DMS 273 treated with DMSO at 0.1 percent for 48 hours (cell line): ENCODE results near the gene TEC.
"Not testable (repeated sequence)": the region's sequence is repeated elsewhere in the genome, so short reads cannot be mapped to it uniquely, and the experiment has no call there.

Experiments
- DNase-seq: peaks from one replicate; lab custom pipeline; 2025; lab: John Stamatoyannopoulos, UW

The TEC gene

DNA sequence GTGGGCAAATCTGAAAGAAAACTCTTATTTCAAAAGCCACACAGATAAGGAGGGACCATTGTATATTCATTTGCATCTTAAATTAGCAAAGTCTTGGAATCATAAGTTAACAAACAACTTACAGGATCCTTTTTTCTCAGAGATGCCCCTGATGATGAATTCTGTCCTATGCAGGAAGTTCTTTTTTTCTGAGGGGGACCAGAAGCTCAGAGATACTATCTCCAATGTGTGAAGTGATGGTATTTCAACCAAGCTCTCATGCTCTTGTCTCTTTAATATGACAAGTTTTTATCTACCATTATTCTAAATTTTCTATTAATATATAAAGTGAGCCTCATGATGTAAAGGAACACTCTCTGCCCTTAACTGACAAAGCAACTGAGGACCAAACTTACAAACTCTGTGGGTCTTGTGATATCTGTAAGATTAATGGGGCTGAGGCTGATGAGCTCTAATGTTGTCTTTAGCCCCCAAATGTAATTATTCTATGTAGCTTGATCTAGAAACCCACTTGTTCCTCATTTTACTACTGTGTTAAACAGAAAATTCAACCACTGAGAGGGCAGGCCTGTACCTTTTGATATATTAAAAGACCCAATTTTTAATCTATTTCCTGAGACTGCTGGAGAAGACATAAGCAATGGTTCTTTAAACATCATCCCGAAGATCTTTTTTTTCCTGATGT, 27.0 kb downstream of the TEC start:
- no peak for DNase-seq

DNA sequence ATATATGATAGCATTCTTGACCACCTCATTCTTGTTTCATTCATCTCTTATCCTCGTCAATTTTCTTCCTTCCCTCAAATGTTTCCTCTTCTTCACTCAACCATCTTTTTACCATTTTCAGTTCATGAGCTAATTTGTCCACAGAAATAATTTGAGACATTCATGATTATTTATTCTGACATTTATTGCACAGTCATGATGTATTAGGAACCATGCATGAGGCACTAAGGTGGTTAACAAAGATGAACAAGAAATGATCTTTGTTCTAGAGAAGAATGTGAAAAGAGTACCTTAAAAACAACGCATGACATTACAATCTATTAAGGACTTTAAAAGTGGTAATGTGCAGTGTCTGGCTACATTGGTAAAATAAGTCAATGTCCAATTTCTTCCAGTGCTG, 27.9 kb downstream of the TEC start:
- DNase-seq, result no peak

DNA sequence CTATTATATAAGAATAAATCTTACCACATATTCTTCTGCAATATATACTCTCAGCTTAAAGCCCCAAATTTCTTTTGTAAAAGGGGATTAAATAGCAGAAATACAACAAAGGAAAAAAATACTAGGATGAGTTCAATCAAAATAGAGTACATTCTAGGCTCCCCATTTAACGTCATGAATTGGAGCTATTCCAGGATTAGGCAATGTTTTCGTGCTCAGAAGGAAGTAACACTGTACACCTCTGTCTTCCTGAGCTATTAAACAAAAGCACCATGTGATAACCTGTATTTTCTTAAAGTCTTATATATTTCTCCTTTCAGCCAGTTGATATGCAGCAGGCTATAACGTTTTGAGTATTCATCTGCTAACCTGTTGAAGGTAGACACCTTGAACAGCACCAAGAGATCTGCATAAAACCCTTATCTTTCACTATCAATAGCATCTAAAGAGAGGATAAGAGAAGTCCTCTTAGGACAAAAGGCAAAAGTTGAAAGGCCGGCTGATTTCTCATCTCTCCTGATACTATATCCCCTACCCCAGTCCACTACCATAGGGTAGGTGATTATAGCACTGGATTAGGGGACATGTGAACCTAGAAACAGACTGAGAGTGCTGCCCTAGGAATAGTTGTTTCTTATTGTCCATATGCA, 31.5 kb downstream of the TEC start:
- DNase-seq, result no peak

DNA sequence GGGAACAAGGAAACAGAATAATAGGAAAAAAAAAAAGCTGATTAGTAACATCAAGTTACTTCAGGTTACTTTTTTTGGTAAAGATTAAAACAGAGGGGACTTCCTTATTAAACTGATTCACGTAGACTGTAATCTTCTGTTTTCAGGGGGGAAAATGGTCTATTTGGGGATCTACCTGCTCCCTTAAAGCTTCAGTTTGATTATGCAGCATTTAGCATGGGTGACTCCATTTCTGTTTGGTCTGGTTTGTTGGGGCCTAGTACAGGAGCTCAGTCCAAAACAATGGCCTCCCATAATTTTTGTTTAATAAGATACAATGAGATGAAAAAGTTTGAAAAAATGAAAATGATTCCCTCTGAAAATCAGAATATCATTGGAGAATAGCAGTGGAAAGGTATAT, 34.6 kb downstream of the TEC start:
- no peak for DNase-seq

DNA sequence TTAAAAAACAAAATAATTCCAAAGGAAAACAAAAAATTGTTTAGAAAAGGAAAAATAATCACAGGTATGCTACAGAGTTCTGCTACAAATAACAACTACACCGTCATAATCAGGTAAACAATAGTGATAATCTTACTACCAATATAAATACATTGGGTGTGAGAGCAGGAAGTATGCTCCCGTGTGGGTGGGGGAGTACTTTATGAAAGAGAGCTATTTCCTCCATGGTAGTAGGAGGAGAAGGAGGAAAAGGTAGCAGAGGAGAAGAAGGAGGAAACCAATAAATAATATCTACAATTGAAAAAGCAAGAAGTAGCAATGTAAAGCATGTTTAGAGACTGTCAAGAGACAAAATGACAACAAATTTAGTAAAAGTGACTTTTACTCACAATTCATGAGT, 35.1 kb downstream of the TEC start:
- no peak for DNase-seq

DNA sequence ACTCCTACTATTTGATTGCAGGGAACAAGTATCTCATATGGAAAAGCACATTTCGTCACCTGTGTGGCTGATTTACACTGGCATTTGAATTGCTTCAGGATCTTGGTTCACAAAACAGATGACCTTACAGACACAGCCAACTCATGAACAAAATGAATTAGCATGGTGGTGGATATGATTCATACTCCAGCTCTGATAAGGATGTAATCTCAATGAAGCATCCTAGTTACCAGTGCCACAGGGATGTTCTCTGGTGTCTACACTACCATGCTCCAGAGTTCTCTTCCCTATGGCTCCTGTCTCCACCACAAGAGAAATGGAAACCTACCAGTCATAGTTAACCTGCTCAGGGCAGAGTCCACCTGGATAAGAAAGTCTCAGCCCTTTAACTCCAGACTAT, 40.7 kb downstream of the TEC start:
- no peak for DNase-seq

DNA sequence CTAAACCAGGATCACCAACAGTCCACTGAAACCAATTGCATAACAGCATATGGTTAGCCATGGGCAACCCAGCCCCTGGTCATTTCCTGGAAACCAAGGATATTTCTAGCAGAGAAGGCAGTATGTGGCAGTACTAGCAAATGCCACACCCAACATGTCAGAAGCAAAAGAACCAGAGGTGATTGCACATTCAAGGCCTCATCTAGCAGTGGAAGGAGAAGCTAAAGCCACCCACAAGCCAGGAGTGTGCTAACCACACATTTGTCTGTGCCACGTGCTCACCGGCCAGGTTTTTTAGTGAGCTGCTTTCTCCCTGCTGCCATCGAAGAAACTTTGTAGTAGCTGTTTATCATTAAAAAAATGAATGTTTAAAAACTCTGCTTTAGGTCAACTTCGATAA, 42.0 kb downstream of the TEC start:
- no peak for DNase-seq

DNA sequence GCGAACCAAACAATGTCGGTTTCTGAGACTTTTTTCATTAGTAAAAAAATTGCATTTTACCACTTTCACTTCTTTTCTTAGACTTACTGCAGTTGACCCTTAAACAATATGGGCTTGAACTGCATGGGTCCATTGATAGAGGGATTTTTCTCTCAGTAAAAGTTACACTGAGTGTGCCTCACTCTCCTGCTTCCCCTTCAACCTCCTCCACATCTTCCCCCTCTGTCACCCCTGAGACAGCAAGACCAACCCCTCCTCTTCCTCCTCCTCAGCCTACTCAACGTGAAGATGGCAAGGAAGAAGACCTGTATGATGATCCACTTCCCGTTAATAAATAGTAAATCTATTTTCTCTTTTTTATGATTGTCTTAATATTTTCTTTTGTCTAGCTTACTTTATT, 43.4 kb downstream of the TEC start:
- DNase-seq, result no peak

DNA sequence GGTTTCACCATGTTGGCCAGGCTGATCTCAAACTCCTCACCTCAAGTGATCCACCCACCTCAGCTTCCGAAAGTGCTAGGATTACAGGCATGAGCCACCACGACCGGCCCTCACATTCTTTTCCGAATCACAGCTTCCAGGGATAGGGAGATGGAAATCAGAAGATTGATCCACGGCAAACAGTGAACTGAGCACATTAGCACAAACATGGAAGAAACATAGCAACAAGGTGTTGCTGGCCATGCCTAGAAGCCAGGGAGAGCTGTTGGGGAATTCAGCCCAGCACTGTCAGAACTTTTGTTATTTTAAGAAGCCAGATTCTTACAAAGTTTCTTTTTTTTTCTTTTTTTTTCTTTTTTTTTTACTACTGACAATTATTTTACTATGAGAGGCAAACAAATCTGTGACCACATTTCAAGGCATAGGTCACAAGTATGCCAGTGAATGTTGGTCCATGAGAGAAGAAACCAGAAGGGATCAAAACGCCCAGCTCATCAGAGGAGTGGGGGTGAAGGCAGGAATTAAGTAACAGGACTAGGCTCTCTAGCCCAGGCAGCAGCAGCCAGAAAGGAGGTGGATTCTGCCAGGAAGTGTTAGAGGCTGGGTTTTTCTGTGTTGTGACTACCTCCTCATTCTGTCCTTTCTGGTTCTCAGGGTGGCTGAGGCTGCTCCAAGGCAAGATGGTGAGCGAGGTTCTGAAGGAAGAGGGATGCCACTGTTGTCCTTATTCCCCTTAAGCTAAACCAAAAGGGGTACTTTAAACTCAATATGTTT, 44.1 kb downstream of the TEC start:
- no peak for DNase-seq

DNA sequence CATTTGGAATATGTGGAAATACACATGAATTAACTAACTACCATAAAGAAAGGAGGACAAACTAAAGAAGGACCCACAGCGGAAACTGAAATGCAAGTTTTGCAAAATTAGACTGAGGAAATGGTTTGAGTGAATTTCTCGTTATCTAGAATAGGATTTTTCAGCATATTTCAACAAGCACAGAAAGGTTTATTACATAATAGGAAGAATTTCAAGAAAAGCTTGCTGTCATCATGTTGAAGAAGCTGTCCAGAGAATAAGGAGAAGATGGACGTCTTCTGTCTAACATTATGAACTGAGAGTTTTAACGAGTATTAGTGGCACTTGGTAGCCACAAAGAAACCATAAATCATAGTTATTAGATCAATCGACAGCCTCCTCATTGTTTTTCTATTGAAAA, 45.0 kb downstream of the TEC start:
- DNase-seq, result no peak

DNA sequence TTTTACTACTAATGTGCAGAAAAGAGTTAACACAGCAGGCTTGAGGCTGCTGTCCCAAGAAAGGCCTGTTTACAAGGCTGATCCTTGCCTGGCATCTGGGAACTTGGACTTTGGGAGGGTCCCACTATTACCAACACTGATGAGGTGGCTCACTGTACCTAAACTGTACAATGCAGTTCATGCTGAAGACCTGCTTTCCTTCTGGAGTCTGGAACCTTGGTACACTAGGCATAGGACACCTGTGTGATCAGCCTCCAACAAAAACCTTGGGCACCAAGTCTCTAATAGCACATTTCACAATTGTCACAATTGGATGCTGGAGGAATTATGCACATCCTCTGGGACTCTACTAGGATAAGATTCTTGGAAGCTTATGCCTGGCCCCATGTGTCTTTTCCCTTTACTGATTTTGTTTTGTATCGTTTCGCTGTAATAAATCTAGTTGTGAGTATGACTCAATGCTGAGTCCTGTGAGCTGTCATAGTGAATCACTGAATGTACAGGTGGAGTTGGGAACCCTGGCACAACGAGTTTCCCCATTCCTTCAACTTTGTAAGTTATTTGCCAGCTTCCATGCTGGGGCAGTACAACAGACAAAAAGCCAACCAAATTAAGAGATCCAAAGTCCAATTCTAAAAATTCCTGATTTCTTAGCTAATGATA, 45.9 kb downstream of the TEC start:
- DNase-seq, result no peak

DNA sequence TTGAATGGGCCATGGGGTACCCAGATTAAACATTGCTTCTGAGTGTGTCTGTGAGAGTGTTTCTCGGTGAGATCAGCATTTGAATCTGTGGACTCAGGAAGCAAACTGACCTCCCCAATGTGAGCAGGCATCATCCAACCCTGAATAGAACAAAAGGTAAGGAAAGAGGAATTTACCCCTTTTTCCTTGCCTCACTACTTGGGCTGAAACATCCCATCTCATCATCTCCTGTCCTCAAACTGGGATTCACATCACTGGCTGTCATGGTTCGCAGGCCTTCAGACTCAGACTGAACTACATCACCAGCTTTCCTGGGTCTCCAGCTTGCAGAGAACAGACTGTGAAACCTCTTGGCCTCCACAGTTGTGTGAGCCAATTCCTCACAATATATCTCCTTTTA, 47.1 kb downstream of the TEC start:
- no peak for DNase-seq

DNA sequence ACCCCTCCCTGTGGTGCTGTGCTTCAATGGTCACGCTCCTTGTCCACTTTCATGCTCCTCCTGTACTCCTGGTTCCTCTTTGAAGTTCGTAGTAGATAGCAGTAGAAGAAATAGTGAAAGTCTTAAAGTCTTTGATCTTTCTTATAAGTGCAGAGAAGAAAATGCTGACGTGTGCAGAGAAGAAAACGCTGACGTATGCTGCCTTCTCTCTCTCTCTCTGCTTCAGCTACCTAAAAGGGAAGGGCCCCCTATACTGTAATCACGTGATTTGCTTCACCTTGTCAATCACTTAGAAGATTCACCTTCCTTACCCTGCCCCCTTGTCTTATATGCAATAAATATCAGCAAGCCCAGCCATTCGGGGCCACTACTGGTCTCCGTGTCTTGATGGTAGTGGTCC, 50.2 kb downstream of the TEC start:
- DNase-seq, result not testable (repeated sequence)

DNA sequence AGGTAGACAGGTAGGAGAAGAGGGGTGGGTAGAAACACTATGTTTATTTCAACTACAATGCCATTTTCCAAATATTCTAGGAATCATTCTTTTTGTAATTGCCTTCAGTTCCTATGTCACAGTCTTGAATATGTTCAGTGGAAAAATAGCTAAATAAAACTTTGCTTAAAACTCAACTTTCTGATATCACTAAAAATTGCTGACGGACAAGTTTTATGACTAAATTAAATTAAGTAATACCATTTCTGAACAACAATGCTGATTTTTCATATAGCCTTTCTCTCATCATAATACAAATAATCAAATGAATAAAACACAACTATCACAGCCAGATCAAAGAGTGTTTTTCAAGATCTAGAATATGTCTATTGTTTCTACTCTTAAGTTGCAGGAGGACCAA, 53.1 kb downstream of the TEC start:
- no peak for DNase-seq

DNA sequence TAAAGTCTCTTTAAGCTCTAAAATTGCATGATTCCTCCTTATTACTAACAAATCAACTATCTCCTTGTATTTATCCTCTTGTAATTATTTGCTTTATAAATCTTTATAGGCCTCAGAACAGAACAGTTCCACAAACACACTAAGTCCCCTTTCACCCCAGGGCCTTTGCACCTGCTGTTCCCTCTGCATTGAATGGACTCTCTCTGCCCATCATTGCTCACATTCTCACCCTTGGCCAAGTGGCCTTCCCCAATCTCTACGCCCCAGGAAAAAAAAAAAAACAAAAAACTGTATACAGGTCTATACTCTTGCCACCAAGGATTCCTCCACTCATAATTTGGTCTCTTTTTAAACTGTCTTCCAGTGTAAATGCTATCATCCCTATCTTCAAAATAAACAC, 53.7 kb downstream of the TEC start:
- DNase-seq, result no peak

DNA sequence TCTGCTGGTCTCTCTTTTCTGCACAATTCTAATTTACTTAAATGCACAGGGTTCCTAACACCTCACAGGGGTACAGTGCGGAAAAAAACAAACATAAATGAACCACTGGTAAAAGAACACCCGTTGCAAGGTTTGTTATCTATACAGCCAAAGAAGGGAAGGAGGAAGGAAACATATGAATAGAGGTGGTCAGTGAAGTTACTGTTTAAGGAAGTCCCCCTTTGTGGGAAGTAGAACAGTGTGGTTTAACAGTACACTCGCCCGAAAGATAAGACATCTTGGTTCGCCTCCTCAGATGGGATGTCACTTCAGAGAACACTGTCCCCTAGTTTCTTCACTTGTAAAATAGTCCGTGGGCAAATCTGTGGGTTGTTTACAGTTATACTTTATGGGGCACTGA, 57.5 kb downstream of the TEC start:
- DNase-seq, result no peak

DNA sequence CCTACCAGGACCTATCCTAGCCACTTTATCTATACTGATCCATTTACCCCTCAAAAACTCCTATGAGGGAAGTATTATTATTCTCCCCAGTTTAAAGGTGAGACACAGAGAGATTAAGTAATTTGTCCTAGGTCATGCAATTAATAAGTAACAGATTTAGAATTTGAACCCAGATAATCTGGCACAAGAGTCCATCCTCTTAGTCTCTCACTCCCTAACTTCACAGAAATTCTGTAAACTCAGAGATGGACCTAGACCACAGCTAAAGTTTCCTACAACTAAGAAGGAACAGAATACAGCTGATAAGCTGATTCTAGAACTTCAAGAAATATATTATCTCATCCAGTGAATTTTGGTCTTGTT, 58.7 kb downstream of the TEC start:
- DNase-seq, result no peak

DNA sequence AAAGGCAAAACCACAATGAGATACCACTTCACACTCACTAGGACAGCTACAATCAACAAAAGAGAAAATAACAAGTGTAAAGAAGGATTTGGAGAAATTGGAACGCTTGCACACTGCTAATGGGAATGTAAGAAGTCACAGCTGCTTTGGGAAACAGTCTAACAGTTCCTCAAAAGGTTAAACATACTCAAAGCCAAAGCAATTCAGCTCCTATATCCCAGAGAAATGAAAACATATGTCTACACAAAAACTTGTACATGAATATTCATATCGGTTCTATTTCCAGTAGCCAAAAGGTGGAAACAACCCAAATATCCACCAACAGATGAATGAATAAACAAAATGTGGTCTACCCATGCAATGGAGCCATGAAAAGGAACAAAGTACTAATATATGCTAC, 64.0 kb downstream of the TEC start:
- no peak for DNase-seq

DNA sequence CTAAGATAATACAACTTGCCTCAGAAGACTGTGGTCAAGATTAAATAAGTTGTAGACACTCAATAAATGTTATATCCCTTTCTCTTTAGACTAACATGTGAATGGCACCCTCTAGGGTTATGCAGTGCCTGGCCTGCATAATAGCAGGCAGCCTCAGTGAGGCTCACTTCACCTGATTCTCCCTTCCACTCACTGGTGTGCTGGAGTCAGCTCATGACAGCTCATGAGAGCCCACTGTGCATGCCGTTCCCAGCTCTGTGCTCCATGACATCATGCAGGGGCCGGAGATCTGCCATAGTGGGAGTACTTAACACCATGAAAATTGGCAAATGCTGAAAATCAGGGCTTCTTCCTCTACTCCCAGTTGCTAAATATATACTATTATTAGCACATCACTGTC, 64.5 kb downstream of the TEC start:
- no peak for DNase-seq

DNA sequence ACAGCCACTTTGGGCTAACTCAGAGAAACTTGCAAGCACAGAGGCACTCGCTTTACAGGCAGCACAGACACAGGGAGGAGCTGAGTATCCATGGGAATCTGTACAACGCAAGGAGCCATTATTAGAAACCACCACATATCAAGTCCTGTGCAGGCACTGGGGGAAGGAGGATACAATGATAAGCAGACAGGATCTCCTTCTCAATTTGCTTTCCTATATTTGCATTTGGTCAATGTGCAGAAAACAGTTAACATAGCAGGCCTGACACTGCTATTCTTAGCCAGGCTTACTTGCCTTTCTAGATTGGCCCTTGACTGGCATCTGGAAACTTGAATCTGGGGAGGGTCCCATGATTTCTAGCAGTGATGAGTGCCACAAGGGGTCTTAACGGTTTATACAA, 65.8 kb downstream of the TEC start:
- no peak for DNase-seq

DNA sequence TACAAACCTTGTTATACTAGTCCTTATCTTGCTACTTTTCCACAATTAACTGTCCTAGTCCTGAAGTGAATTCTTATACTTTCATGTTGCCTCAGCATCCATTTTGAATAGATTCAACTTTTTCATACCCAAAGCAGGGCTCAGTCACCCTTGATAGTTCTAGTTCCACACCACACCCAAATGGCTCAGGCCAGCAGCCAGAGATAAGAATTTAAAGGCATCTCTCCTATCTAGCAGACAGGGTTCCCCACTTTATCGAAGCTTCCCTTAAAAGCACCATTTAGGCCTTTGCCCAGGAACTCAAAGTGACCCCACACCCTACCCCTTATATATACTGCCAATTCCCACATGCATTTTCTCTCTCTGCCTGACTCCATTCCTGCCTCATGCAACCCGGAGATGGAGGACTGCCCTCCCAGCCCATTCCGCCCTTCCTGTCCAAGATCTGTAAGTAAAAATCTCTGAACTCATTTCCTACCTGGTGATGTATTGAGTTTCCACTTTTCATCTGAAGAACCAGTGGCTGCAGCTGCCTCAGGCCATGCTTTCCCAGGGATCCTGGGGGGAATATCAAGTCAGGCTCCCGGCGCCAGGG, 71.9 kb downstream of the TEC start:
- DNase-seq, result no peak

DNA sequence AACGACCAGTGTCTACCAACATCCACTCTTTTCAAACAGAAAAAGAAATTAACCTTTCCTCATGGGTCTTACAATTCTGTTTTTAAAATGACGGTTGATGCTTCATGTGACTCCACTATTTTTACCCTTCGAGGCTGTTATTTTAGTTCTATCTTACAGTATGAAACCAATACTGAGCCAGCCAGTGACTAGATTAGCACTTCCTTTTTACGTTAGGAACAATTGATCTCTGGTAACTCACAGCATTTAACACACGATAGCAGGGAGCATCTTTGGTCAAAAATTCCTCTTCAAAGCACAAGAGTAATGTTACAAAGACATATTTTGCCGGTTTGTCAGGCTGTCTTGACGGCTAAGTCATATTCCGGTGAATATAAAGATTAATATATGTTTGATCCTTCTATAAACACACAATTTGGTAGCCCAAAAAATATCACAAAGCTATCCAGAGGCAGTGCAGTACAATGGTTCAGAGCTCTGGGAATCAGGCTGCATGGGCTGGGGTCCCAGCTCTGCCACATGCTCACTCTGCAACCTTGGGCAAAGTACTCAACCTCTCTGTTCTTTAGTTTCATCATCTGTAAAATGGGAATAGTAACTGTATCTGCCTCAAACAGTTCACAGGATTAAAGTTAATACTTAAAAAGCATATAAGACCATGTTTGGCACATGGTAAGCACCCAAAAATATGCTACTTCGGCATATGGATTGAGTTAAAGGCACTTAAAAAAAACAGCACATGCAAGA, 72.7 kb downstream of the TEC start:
- DNase-seq, result no peak
